Measurements from ENCODE around the gene NCBP2.

NCBP2 gene

DNA sequence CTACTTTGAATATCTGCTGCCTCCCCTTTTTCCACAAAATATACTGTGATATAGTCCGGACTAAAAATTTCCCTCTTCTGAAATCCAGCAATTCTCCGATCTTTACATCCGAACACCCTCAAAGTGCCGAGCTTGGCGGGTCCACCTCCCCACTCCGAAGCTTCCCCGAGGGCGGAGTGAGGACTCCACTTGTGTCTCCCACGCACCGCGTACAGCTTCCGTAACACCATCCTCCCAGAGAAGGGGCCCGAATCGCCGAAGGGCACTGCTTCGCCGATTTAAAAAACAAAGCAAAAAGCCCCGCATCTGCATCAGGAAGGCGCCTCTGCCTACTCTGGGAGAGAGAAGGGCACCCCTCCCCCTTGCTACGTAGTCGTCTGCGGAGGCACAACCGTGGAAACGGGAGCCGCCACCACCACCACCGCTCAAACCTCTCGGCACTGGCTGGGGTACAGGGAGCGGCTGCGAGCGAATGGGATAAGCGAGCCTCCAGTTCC is 551 bp downstream of the NCBP2 start:
- DNase-seq (ENCODE audit: low read depth in 2 of 2, low spot score in 1 of 2) = peak in 1 of 2 donors; percentile 39

DNA sequence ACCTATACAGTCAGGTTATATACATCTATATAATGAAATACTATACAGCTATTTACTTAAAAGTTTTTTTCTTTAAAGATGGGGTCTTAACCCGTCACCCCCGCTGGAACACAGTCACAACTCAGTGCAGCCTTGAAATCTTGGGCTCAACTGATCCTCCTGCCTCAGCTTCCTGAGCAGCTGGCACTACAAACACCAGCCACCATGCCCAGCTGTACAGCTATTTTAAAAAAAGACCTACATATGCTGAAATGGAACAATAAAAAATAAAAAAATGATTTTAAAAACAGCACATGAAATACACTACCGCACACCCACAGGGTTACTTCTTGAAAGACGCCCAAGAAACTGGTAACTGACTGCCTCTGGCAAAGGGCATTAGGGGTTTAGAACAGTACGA is 3.8 kb downstream of the NCBP2 start:
- DNase-seq (ENCODE audit: low read depth in 2 of 2, low spot score in 1 of 2) = no peak

DNA sequence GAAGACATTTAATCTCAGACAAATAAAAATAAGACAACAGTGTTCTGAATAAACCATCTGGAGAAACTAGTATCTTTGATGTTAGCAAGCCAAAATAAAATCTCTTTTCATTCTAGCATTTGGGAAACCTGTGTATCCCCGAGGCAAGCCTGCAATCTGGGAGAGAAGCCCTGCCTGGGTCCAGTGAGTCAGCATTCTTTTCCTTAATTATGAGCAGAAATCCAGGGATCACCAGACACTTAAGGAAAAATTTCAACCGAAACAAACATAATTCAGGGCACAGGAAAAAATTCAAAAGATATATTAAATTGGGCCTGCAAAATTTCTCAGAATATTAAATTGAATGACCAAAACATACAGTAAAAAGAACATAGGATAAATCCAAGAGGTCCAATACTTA is 4.2 kb downstream of the NCBP2 start:
- no peak for DNase-seq (ENCODE audit: low read depth in 2 of 2, low spot score in 1 of 2)

DNA sequence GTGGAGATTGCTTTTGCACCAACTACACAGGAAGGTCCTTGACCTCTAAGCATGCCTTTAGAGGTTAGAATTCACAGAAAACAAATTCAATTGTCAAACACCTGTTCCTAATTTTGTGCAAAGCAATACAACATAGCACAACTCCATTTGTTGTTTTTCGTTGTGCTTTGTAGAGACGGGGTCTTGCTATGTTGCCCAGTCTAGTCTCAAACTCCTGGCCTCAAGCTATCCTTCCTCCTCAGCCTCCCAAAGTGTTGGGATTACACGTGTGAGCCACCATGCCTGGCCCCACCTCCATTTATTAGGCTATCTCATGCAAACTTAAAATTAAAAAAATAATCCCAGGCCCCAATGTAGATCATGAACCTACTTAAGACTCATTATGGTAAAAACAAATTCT is 6.0 kb downstream of the NCBP2 start:
- DNase-seq (ENCODE audit: low read depth in 2 of 2, low spot score in 1 of 2) = no peak

DNA sequence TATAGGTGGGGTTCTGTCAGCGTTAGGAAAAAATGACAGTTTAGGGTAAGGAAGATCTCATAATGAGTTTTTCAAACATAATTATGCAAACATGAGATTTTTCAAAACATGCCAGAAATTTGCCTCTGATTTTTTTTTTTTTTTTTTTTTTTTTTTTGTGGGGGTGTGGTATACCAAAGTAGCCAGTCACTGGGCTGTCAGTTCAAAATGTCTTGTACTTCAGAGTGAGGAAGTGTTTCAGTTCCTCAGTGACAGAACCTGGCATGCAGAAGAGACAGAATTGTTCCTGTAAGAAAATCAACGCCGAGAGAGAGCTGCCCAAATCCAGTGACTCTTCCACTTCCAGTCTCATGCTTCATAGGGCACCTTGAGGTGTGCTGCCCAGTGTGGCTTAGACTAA is 9.7 kb downstream of the NCBP2 start:
- DNase-seq (ENCODE audit: low read depth in 2 of 2, low spot score in 1 of 2) = no peak

DNA sequence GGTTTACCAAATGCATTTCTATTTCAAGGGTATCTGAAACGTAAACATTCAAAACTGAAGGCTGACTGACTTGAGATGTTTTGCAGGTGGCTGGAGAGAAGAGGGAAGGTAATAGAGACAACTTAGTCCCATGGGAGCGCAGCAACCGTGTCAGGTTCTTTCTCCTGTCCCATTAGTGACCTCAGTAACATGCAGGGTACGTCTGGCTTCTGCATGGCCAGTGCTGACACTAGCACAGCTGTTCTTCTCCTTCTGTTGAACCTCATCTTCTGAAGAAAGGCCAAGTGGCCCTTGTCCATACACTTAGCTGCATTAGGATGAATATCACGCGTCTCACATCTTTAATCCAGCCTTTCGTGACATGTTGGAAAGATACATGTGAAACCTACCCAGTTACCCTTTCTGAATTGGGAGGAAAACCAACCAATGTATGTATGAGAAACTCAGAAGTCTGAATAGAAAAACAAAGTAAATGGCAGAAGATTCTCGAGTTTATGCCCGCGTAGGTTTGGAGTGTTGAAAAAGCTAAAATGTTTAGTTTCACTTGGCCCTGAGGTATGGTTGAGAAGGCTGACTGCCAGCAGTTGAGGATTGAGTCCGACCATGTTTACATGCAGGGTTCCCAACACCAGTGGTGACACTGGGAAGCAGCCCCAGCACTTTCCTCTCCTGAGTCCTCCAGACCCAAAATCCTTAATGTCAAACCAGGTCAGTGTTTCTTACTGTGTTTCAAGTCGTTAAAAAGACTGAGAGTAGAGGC is 10.3 kb downstream of the NCBP2 start:
- DNase-seq (ENCODE audit: low read depth in 2 of 2, low spot score in 1 of 2) = no peak

DNA sequence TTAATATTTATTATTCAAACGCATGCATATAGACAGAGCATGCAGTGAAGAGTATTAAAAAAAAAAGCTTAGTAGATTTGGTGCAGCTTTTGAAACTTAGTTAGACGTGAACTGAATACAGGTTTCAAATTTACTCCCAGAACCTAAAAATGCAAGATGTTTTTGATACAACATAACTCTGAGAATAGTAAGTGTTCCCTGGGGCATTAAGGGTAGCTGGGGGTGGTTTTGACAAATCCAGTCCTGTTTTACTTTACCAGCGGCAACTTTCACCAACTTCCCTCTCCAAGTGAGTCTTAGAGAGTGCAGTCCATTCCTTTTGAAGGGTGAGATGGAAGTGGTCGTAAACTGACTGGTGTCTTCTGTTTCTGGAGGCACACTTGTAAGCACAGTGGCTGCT is 11.2 kb downstream of the NCBP2 start:
- no peak for DNase-seq (ENCODE audit: low read depth in 2 of 2, low spot score in 1 of 2)

DNA sequence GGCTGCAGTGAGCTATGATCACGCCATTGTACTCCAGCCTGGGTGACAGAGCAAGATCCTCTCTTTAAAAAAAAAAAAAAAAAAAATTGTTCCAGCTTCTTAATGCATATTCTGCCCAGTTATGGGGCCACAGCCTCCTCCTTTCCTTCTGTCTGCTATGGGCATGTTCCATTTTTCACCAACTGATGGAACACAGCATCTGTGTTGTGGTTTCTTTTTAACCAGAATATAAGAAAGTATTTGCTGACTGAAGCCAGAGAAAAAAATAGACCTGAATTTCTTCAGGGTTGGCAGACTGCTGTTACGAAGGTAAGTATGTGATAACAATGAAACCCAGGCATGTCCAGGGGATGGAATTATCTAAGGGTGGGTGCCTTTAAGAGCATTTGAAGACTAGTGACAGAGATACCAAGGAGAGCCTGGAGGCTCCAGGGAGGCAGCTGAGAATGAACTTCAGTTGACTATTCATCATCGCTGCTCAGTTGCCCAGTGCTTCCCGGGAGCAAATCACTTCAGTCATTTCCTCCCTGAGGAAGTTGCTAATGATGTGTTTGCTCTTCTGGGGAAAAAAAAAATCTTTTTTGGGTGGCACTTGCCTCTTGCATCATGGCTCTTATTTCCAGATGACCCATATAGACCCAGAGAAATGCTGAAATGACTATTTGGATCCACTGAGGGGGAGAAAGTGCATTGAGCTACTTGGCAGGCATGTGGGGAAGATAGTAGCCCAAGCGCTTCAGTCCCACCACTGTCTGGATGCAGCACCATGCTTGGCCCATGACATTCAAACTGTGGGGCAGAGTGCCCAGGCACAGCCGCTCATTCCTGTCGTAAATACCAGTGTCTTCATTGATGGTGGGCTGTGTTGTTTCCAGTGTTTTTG is 14.5 kb downstream of the NCBP2 start:
- DNase-seq (ENCODE audit: low read depth in 2 of 2, low spot score in 1 of 2) = no peak

DNA sequence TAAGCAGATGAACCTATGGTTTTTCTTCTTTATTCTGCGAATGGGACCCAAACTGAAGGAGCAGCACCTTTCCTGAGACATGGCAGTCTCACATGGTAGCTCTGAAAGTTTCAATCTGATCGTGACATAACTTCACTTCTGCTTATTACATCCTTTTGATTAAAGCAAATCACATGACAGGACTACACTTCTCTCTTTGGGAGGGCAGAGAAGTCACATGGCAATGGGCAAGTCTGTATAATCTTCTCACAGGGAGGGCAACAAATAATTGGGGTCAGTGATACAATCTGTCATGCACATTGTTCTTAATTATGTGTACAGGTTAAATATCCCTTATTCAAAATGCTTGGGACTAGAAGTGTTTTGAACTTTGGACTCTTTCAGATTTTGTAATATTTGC is 21.6 kb downstream of the NCBP2 start:
- DNase-seq (ENCODE audit: low read depth in 2 of 2, low spot score in 1 of 2) = no peak

DNA sequence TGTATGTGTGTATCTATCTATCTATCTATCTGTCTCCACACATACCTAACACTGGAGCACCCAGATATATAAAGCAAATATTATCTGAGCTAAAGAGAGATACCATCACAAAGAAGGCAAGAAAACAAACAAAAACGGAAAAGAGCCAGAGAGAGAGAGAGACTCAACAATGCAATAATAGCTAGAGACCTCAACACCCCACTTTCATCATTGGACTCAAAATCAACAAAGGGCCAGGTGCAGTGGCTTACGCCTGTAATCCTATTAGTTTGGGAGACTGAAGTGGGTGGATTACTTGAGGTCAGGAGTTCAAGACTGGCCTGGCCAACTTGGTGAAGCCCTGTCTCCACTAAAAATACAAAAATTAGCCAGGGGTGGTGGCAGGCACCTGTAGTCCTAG is 23.4 kb downstream of the NCBP2 start:
- DNase-seq (ENCODE audit: low read depth in 2 of 2, low spot score in 1 of 2) = no peak

DNA sequence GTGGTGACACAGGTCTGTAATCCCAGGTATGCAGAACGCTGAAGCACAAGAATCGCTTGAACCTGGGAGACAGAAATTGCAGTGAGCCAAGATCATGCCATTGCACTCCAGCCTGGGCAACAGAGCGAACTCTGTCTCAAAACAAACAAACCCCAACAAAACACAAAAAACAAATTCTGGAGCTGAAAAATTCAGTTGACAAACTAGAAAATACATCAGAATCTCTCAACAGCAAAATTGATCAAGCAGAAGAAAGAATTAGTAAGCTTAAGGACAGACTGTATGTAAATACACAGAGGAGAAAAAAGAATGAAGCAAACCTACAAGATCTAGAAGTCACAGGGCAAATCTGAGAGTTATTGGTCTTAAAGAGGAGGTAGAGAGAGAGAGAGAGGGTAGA is 25.3 kb downstream of the NCBP2 start:
- DNase-seq (ENCODE audit: low read depth in 2 of 2, low spot score in 1 of 2) = no peak

DNA sequence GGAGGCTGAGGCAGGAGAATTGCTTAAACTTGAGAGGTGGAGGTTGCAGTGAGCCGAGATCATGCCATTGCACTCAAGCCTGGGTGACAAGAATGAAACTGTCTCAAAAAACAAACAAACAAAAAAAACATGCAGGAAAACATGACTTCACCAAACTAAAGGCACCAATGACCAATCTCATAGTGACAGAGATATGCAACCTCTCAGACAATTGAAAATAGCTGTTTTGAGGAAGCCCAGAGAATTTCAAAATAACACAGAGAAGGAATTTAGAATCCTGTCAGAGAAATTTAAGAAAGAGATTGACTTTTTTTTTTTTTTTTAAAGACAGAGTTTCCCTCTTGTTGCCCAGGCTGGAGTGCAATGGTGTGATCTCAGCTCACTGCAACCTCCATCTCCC is 26.1 kb downstream of the NCBP2 start:
- DNase-seq (ENCODE audit: low read depth in 2 of 2, low spot score in 1 of 2) = no peak

DNA sequence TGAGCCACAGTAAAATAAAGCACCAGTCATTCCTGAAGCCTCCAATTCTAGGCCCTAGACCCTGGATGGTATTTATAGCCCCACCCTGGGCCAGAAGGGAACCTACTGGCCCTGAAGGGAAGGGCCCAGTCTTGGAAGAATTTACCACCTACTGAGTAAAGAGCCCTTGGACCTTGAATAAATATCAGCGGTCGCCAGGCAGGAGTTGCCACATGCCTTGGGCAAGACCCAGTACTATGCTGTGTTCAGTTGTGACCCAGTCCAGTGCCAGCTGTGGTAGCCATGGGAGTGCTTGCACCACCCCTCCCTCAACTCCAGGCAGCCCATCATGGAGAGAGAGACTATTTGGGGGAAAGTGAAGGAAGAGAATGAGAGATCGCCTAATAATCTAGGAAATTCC is 27.0 kb downstream of the NCBP2 start:
- no peak for DNase-seq (ENCODE audit: low read depth in 2 of 2, low spot score in 1 of 2)

DNA sequence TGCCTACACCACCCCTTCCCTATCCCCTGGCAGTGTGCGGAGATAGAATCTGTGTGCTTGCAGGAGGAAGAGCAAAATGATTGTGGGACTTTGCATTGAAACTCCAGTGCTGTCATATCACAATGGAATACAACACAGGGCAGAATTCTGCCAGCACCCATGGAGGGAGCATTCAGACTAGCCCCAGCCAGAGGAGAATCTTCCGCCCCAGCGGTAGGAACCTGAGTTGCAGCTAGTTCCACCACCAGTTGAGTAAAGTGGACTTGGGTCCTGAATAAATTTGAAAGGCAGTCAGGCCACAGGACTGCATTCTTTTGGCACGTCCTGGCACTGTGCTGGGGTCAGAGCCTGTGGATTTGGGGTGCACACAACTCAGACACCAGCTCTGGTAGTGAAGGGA is 27.5 kb downstream of the NCBP2 start:
- DNase-seq (ENCODE audit: low read depth in 2 of 2, low spot score in 1 of 2) = no peak

DNA sequence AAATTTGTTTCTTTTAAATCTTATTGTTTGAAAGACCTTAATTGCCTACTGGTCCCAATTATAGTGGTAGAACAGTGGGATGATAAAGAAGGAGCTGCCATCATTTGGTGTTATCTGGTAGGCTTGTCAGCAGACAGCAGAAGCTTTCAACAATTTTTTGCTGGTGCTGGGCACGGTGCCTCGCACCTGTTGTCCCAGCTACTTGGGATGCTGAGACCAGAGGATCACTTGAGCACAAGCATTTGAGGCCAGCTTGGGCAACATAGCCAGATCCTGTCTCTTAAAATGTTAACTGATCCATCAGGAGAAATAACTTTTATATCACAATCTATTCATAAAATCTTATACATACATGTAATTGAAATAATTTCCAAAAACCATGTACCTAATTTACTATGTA is 38.6 kb downstream of the NCBP2 start:
- DNase-seq (ENCODE audit: low read depth in 2 of 2, low spot score in 1 of 2) = no peak

DNA sequence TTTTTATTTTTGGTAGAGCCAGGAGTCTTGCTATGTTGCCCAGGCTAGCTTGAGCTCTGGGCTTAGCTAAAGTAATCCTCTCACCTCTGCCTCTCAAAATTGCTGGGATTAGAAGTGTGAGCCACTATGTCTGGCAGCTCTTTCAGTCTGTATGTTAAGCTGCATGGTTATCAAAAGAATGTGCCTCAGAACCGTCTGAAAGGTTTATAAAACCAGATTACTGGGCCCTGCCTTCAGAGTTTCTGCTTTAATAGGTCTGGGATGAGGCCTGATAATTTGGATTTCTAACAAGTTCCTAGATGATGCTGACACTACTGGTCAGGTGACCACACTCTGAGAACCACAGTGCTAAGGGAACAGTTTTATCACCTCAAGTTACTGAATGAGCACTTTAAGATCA is 40.0 kb downstream of the NCBP2 start:
- no peak for DNase-seq (ENCODE audit: low read depth in 2 of 2, low spot score in 1 of 2)

DNA sequence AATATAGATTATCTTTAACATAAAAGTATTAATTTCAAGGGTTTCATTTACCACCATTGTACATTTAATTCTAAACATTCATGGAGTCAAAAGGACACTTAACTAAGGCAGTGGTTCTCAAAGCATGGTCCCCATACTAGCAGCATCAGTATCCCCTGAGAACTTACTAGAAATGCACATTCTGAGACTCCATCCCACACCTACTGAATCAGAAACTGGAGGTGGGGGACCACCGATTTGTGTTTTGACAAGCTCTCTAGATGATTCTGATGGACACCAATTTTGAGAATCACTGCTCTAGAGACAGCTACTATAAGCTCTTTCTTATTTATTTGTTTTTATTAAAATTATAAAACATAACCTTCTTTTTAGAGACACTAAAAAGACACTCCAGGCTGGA is 40.6 kb downstream of the NCBP2 start:
- DNase-seq (ENCODE audit: low read depth in 2 of 2, low spot score in 1 of 2) = no peak

DNA sequence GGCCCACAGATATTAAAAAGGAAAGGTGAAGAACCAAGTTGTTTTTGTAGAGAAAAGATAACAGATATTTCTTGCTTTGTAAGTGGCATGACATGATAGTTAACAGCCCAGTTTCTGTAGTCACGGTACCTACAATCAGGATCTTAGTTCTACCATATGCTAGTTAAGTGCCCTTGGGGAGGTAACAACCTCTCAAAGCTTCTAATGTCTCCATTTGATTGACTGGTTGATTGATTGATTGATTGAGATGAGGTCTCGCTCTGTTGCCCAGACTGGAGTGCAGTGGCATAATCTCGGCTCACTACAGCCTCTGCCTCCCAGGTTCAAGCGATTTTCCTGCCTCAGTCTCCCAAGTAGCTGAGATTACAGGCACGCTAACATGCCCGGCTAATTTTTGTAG is 46.1 kb downstream of the NCBP2 start:
- no peak for DNase-seq (ENCODE audit: low read depth in 2 of 2, low spot score in 1 of 2)

DNA sequence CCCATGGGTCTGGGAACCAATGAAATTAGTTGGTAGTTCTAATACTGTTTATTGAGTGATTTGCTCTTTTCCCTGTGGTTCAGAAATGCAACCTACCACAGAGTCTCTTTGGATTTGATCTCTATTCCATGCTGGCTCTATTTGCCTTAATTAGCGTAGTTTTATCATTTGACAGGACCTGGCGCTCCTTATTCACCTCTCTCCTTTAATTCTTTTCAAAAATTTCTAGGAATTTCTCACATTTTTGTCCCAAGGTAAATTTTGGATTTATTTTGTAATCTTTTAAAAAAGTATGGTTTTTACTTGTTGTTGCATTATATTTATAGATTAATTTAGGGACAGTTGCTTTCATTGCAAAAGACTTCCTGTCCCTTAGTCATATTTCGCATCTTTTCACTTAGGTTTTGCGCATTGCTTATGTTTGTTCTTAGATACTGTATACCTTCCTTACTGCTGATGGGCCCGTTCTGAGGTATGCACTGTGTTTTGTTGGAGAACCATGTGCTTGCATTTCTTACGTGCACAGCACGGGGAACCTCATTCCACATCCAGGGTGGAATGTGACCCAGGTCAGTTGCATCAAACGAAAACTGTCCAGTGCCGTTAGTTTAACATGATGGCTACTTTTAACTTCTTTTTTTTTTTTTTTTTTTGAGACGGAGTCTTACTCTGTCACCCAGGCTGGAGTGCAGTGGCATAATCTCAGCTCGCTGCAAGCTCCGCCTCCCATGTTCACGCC is 47.6 kb downstream of the NCBP2 start:
- no peak for DNase-seq (ENCODE audit: low read depth in 2 of 2, low spot score in 1 of 2)

DNA sequence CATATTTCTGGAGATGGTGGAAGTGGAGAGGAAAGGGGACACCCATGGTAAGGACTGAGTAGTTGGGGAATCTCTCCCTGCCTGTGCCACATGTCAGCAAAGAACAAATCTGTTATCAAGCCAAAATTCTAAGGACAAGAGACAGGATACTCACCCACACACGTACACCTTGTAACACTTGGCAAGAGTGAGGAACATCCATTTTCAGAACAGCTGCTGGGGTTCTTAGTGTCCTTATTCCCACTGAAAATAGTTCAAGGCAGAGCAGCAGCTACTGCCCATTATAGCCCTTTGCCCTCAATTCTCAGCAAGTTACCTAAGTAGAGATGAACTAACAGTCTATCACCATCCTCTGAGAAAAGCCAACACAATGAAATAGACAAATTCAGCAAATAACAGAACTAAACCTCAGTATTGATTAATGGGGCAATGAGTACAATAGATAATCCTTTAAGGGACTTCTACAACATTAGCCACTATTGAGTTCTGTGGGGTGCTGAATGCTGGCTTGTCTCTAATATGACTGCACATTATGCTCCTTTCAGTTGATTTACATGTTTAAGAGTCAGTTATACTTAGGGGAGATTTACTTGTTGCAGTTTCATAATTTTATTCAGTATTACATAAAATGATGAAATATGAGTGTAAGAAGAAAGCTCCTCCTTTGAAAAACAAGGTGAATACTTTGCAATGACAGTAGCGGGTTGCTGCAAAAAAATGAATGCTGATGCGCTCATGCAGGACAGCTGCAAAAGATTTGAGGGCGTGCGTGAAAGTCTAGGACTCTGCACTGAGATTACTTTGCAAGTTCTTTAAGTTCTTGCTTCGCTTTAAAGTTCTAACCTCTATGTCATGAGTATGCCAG is 52.3 kb downstream of the NCBP2 start:
- DNase-seq (ENCODE audit: low read depth in 2 of 2, low spot score in 1 of 2) = no peak

DNA sequence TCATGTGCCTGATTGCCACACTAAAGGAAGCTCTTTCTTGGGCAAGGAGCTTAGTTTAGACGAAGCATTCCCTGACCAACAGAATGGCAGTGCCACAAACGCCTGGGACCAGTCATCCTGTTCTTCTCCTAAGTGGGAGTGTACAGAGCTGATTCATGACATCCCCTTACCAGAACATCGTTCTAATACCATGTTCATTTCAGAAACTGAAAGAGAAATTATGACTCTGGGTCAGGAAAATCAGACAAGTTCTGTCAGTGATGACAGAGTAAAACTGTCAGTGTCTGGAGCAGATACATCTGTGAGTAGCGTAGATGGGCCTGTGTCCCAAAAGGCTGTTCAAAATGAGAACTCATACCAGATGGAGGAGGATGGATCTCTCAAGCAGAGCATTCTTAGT is 56.2 kb downstream of the NCBP2 start:
- no peak for DNase-seq (ENCODE audit: low read depth in 2 of 2, low spot score in 1 of 2)

All from stimulated activated CD8-positive, alpha-beta memory T cell treated with anti-CD3 and anti-CD28 coated beads, Interleukin-4, amount 100 ng/mL, for 1 hour (primary cell).